ENCODE results near the gene C11orf97. TPM values are rescaled to one million over a fixed set of nuclear protein-coding genes. Genes with fewer than 3 reads are reported as not detected.

C11orf97 gene
- total and polyA plus RNA-seq, 10 donors: 0.11 TPM; not detected in 9

GRCh38 chr11:94559361-94559760, 47.1 kb downstream of the C11orf97 start:
- TF ChIP-seq POLR2AphosphoS5 (IDR thresholded peaks at IDR 0.05) (no peak), POLR2A (IDR thresholded peaks at IDR 0.05) (no peak)
- TF ChIP-seq, protein P1, sequence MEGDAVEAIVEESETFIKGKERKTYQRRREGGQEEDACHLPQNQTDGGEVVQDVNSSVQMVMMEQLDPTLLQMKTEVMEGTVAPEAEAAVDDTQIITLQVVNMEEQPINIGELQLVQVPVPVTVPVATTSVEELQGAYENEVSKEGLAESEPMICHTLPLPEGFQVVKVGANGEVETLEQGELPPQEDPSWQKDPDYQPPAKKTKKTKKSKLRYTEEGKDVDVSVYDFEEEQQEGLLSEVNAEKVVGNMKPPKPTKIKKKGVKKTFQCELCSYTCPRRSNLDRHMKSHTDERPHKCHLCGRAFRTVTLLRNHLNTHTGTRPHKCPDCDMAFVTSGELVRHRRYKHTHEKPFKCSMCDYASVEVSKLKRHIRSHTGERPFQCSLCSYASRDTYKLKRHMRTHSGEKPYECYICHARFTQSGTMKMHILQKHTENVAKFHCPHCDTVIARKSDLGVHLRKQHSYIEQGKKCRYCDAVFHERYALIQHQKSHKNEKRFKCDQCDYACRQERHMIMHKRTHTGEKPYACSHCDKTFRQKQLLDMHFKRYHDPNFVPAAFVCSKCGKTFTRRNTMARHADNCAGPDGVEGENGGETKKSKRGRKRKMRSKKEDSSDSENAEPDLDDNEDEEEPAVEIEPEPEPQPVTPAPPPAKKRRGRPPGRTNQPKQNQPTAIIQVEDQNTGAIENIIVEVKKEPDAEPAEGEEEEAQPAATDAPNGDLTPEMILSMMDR (IDR thresholded peaks at IDR 0.05 in 8 of 11, conservative IDR thresholded peaks at IDR 0.05 in 3 of 11): no peak
- WGBS, 5 donors: 72 to 89% (median 81%) methylated on average over 2 of the region's 2 CpGs
- Histone ChIP-seq H3K27ac (peak overlapping the region in 4 of 8 donors; percentile 54 to 77 (median 70)), H3K4me3 (no peak overlapping the region), H3K9me3 (no peaks in the 10 kb centered on the region), H3K27me3 (replicated peaks in 1 of 7) (no peaks in the 10 kb centered on the region), H3K4me1 (peaks cover 0 to 53% (median 4%) of the 10 kb centered on the region in 6 donors), H3K36me3 (no peaks in the 10 kb centered on the region)
- intact Hi-C loops (cut with DNase I; ENCODE audit: low total_unique reads): no loop called here
- DNase-seq: no peak

- Histone ChIP-seq H3K4me3 (no peak overlapping the region), H3K9me3 (no peaks in the 10 kb centered on the region), H3K27ac (no peak overlapping the region), H3K4me1 (peaks cover 0 to 54% (median 4%) of the 10 kb centered on the region in 6 donors), H3K36me3 (no peaks in the 10 kb centered on the region), H3K27me3 (replicated peaks in 1 of 7) (no peaks in the 10 kb centered on the region)
- no peak for DNase-seq
- TF ChIP-seq POLR2AphosphoS5 (IDR thresholded peaks at IDR 0.05): no peak
- TF ChIP-seq, protein P1 (IDR thresholded peaks at IDR 0.05 in 8 of 11, conservative IDR thresholded peaks at IDR 0.05 in 3 of 11): no peak
- TF ChIP-seq POLR2A (IDR thresholded peaks at IDR 0.05): no peak
- intact Hi-C loops (cut with DNase I; ENCODE audit: low total_unique reads): no loop called here
- WGBS, 5 donors: 81 to 93% (median 83%) methylated on average over 3 of the region's 3 CpGs
Observed at GRCh38 chr11:94560834-94561233, 48.6 kb downstream of the C11orf97 start.

- Histone ChIP-seq H3K27ac (no peak overlapping the region), H3K36me3 (no peaks in the 10 kb centered on the region), H3K27me3 (replicated peaks in 1 of 7) (no peaks in the 10 kb centered on the region), H3K9me3 (no peaks in the 10 kb centered on the region), H3K4me1 (peaks cover 0 to 37% (median 2%) of the 10 kb centered on the region in 6 donors), H3K4me3 (no peak overlapping the region)
- intact Hi-C loops (cut with DNase I; ENCODE audit: low total_unique reads): no loop called here
- WGBS, 5 donors: 70 to 92% (median 84%) methylated on average over 4 of the region's 4 CpGs
- no peak for DNase-seq
- TF ChIP-seq, protein P1 (IDR thresholded peaks at IDR 0.05 in 8 of 11, conservative IDR thresholded peaks at IDR 0.05 in 3 of 11): no peak
- no peak for TF ChIP-seq POLR2A (IDR thresholded peaks at IDR 0.05)
- no peak for TF ChIP-seq POLR2AphosphoS5 (IDR thresholded peaks at IDR 0.05)
Observed at GRCh38 chr11:94563176-94563847, 51.1 kb downstream of the C11orf97 start.

DNA sequence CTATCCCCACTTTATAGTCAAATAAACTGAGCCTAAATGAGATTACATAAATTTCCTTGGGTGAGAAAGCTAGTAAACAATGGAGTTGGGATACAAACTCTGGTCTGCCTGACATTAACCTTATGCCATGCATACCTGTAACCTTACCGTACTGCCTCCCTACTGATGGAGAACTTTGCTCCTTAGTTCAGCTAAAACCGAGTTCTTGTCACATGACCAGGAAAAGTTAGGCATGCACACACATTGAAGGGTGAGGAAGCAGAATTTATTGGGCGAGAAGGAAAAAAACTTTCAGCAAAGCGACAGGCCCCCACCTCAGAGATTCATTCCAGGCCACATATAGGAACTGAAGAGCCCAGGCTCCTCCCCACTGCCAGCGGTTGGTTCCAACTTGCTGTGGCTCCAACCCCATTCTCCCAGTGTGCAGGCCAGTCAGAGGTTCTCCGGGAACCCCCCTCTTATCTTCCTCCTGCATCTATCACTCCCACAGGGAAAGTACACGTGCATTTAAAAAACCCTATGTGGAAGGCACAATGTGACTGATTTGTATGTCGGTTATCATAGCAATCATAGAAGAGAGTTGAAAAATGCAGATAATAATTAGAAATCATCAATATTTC, 51.7 kb downstream of the C11orf97 start:
- DNase-seq: no peak

More for the DNA sequence above, 51.7 kb downstream of the C11orf97 start:
- no peak overlapping the region for H3K4me3 ChIP-seq
- H3K36me3 ChIP-seq: no peaks in the 10 kb centered on the region
- TF ChIP-seq, protein P1 (IDR thresholded peaks at IDR 0.05 in 8 of 11, conservative IDR thresholded peaks at IDR 0.05 in 3 of 11): no peak
- no peak for TF ChIP-seq POLR2A (IDR thresholded peaks at IDR 0.05)
- TF ChIP-seq POLR2AphosphoS5 (IDR thresholded peaks at IDR 0.05): no peak
- H3K27ac ChIP-seq: no peak overlapping the region
- no peaks in the 10 kb centered on the region for H3K27me3 ChIP-seq (replicated peaks in 1 of 7)
- peaks cover 0 to 30% (median 0%) of the 10 kb centered on the region in 6 donors for H3K4me1 ChIP-seq
- intact Hi-C loops (cut with DNase I; ENCODE audit: low total_unique reads): no loop called here
- WGBS, 5 donors: 64 to 87% (median 74%) methylated on average over 8 of the region's 8 CpGs
- no peaks in the 10 kb centered on the region for H3K9me3 ChIP-seq

All from spleen (tissue), 11 donors.